ENCODE data around the gene LIPF.
"Not testable (repeated sequence)": the region's sequence is repeated elsewhere in the genome, so short reads cannot be mapped to it uniquely, and the experiment has no call there.

LIPF gene

DNA sequence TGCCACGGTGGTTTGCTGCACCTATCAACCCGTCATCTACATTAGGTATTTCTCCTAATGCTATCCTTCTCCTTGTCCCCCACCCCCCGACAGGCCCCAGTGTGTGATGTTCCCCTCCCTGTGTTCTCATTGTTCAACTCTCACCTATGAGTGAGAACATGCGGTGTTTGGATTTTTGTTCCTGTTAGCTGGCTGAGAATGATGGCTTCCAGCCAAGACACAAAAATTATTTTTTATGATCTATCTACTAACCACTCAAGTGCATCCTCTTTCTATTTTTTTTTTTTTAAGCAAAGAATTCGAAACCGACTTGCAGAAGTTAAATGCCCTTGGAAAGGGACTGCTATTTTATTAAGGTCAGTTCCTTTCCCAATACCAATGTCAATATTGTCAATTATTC lies 45.1 kb downstream of the LIPF start:
- H3K36me3 Mint-ChIP-seq, H3K27ac Mint-ChIP-seq, H3K27me3 Mint-ChIP-seq, H3K9me3 Mint-ChIP-seq, H3K4me3 Mint-ChIP-seq: not testable (repeated sequence)
- H3K4me1 Mint-ChIP-seq: peaks cover 19% of the 10 kb centered on the region

DNA sequence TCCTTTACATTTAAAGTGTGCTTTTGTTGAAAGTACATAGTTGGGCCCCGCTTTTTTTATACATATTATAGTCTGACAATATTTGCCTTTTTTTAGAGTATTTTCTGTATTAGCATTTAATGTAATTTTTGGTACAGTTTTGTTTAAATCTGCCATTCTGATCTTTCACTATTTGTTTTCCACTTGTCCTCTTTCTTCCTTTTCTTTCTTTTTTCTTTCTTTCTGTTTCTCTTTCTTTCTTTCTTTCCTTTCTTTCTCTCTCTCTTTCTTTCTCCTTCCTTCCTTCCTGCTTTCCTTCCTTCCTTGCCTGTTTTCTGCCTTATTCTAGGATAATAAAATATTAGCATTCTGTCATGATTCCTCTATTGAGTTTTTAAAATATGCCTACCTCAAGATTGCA lies 51.3 kb downstream of the LIPF start:
- Mint-ChIP-seq H3K27ac (no peak overlapping the region), H3K4me3 (no peak overlapping the region), H3K4me1 (no peaks in the 10 kb centered on the region), H3K36me3 (no peaks in the 10 kb centered on the region), H3K27me3 (peaks cover 3% of the 10 kb centered on the region), H3K9me3 (no peaks in the 10 kb centered on the region)

DNA sequence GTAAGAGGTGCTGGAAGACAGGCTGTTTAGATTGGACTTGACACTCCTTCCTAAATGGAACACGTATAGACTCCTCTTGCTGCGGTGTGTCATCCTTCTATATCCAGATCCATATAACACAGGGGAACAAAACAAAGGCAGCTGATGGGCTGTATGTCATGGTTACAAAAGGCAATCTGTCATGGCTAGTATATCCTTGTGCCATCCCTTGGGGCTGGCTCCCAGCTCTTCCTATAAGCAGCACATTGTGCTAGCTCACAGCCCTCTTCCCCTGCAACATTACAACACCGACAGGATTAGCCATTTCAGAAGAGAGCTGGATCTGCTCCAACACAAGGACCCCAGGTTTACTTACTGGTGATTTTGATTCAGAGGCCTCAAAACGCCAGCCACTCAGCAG lies 57.1 kb downstream of the LIPF start:
- Mint-ChIP-seq H3K36me3 (no peaks in the 10 kb centered on the region), H3K27ac (no peak overlapping the region), H3K4me3 (no peak overlapping the region), H3K27me3 (peaks cover 3% of the 10 kb centered on the region), H3K9me3 (no peaks in the 10 kb centered on the region), H3K4me1 (no peaks in the 10 kb centered on the region)

DNA sequence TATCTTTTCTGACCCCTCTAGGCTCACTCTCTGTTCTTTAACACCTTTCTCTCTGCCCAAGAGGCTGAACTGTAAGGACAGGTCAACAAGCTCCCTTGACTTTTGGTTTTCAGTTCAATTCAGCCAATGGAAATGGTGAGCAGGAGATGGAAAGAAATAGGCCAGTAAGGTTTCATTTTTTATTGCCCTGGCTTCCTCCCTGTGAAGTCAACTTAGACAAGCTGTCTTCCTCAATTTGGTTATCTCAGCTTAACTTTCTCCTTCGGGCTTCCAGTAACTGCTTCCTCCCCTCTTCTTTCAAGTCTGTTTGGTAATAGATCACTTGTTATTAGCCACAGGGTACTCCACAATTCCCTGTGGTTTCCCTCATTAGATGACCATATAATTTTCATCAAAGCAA lies 61.6 kb downstream of the LIPF start:
- Mint-ChIP-seq H3K36me3 (no peaks in the 10 kb centered on the region), H3K27ac (no peak overlapping the region), H3K4me3 (no peak overlapping the region), H3K27me3 (no peaks in the 10 kb centered on the region), H3K9me3 (no peaks in the 10 kb centered on the region), H3K4me1 (no peaks in the 10 kb centered on the region)

DNA sequence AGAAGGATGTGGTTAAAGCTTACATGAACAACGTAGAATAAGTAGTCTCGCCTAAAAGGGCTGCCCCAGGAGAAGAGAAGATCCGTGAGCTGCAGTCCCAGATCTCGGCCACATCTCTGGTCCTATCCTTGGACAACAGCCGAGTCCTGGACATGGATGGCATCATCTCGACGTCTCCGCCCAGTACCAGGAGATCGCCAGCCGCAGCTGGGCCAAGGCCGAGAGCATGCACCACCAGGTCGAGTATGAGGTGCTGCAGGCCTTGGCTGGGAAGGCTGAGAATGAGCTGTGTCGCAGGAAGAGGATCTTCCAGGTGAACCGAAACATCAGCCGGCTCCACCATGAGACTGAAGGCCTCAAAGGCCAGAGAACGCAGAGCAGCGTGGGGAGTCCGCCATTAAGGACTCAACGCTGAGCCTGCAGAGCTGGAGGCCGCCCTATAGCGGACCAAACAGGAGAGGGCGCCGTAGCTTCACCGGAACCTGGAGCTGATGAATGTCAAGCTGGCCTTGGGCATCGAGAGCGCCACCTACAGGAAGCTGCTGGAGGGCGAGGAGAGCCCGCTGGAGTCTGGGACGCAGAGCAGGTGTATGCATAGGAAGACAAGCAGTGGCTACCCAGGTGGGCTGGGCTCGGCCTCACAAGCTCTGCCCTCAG lies 64.0 kb downstream of the LIPF start:
- no peak overlapping the region for H3K4me3 Mint-ChIP-seq
- H3K27ac Mint-ChIP-seq: no peak overlapping the region
- H3K27me3 Mint-ChIP-seq: no peaks in the 10 kb centered on the region
- H3K9me3 Mint-ChIP-seq: no peaks in the 10 kb centered on the region
- H3K36me3 Mint-ChIP-seq: no peaks in the 10 kb centered on the region
- no peaks in the 10 kb centered on the region for H3K4me1 Mint-ChIP-seq

All from activated naive CD4-positive, alpha-beta T cell treated with anti-CD3 and anti-CD28 coated beads, Interleukin-2, amount 50 U/mL, for 24 hours (primary cell).